ENCODE results near the gene E2F3.

The E2F3 gene

GRCh38 chr6:20402342-20403069, 827 bp downstream of the E2F3 start:
- DNase-seq, result no peak

GRCh38 chr6:20403070-20403765, 1.5 kb downstream of the E2F3 start:
- DNase-seq, result peak; percentile 42 to 70

- peak in 1 of 2 donors; percentile 13 for DNase-seq
Measured at GRCh38 chr6:20403766-20404640, 2.3 kb downstream of the E2F3 start.

GRCh38 chr6:20404641-20405032, 3.0 kb downstream of the E2F3 start:
- peak in 1 of 2 donors; percentile 5 for DNase-seq

GRCh38 chr6:20408851-20409250, 7.2 kb downstream of the E2F3 start:
- no peak for DNase-seq

GRCh38 chr6:20409427-20409971, 7.8 kb downstream of the E2F3 start:
- DNase-seq, result no peak

GRCh38 chr6:20411544-20411943, 9.9 kb downstream of the E2F3 start:
- DNase-seq, result no peak

GRCh38 chr6:20411953-20412681, 10.4 kb downstream of the E2F3 start:
- DNase-seq, result no peak

- DNase-seq, result no peak
Measured at GRCh38 chr6:20412682-20413073, 11.0 kb downstream of the E2F3 start.

GRCh38 chr6:20413826-20414225, 12.1 kb downstream of the E2F3 start:
- no peak for DNase-seq

GRCh38 chr6:20414711-20415110, 13.0 kb downstream of the E2F3 start:
- no peak for DNase-seq

- DNase-seq, result no peak
Measured at GRCh38 chr6:20415304-20415703, 13.6 kb downstream of the E2F3 start.

- DNase-seq, result no peak
Measured at GRCh38 chr6:20415712-20416454, 14.2 kb downstream of the E2F3 start.

- DNase-seq, result no peak
Measured at GRCh38 chr6:20416567-20417345, 15.1 kb downstream of the E2F3 start.

GRCh38 chr6:20417819-20418218, 16.1 kb downstream of the E2F3 start:
- no peak for DNase-seq

GRCh38 chr6:20426177-20427082, 24.8 kb downstream of the E2F3 start:
- DNase-seq, result no peak

GRCh38 chr6:20427856-20428255, 26.2 kb downstream of the E2F3 start:
- DNase-seq, result no peak

- DNase-seq, result no peak
Measured at GRCh38 chr6:20432692-20433091, 31.0 kb downstream of the E2F3 start.

- DNase-seq, result no peak
Measured at GRCh38 chr6:20433321-20433720, 31.6 kb downstream of the E2F3 start.

GRCh38 chr6:20433929-20434328, 32.2 kb downstream of the E2F3 start:
- DNase-seq, result no peak

Data from hippocampal formation (tissue), 2 donors.